Stomach (tissue), 9 donors: ENCODE data around the gene SRSF10. TPM values are rescaled to one million over a fixed set of nuclear protein-coding genes. Genes with fewer than 3 reads are reported as not detected.
A peak's percentile ranks its signal among the peaks of the same experiment; 100 is the strongest.

ENCODE experiments used
- DNase-seq, 2 donors: peaks; one replicate each; pipeline versions ENCODE4 v3.0.0 to v3.0.0-alpha.2; 2013 to 2019
- H3K27ac ChIP-seq, 5 donors: fragments of 200-600 bp in 4 of 5; sonication (generic) in 4 of 5; one replicate each; pipeline ENCODE4 v1.5.1; 2013 to 2019; ENCODE audit warnings: mild to moderate bottlenecking in 1 of 5, moderate library complexity in 1 of 5
- H3K27me3 ChIP-seq, 3 donors: fragments of 200-600 bp; sonication (generic); one replicate each; pipeline ENCODE4 v1.5.1; 2017 to 2019; ENCODE audit warnings: mixed run types in 1 of 3
- H3K36me3 ChIP-seq, 4 donors: fragments of 200-600 bp; sonication (generic); 1 replicate in 3 of 4; 2 replicates in 1 of 4; pipeline ENCODE4 v1.5.1; 2016 to 2019
- H3K4me1 ChIP-seq, 4 donors: fragments of 200-600 bp; sonication (generic); one replicate each; pipeline ENCODE4 v1.5.1; 2016 to 2019
- H3K4me3 ChIP-seq, 4 donors: fragments of 200-600 bp; sonication (generic) in 3 of 4; one replicate each; pipeline ENCODE4 v1.5.1; 2016 to 2019; ENCODE audit warnings: mild to moderate bottlenecking in 1 of 4
- H3K9me3 ChIP-seq, 4 donors: fragments of 200-600 bp; sonication (generic); one replicate each; pipeline ENCODE4 v1.5.1; 2016 to 2019
- EP300 ChIP-seq: sonication (generic); formaldehyde crosslinking; IDR thresholded peaks from one replicate; pipeline ENCODE4 v1.6.1; 2017; ENCODE audit warnings: antibody characterized with exemption
- POLR2A ChIP-seq, 4 donors: fragments of 450-650 bp; IDR thresholded peaks; one replicate each; pipeline ENCODE4 v1.6.1; 2016; ENCODE audit warnings: antibody characterized with exemption in 4 of 4, control low read depth in 2 of 4, mild to moderate bottlenecking in 1 of 4, moderate library complexity in 1 of 4
- POLR2AphosphoS5 ChIP-seq, 3 donors: sonication (generic); formaldehyde crosslinking; IDR thresholded peaks; one replicate each; pipeline ENCODE4 v1.6.1; 2016; ENCODE audit warnings: antibody characterized with exemption in 3 of 3
- WGBS, 5 donors: extraction: QIAGEN DNeasy Blood & Tissue Kit in 3 of 5; methylation state at CpG; one replicate each; pipeline versions ENCODE4 v1.1.5 to v1.1.7; 2013 to 2018; 5-methylcytosine and 5-hydroxymethylcytosine counted together
- intact Hi-C: fragments of 100-400 bp; cut with DNase I; formaldehyde crosslinking; loops from one replicate; pipeline ENCODE4 v1.15.1; 2023; ENCODE audit warnings: low total_unique reads
- polyA plus RNA-seq, 3 donors: library from polyadenylated mRNA; stranded (reverse); fragments of 200-250 nt; gene quantifications; one replicate each; pipeline ENCODE4 v1.2.3, GENCODE V29; 2013
- total RNA-seq, 5 donors: library from RNA; depleted of rRNA; stranded (reverse); fragments of >200 nt; gene quantifications; one replicate each; pipeline versions ENCODE4 v1.1.0 to v1.2.3, GENCODE V29; 2014 to 2016
- TF ChIP-seq, protein P1 (sequence below), 7 experiments: fragments of 450-650 bp in 4 of 7; fragments of 200-600 bp in 3 of 7; sonication (generic) in 3 of 7; IDR thresholded peaks; one replicate each; pipeline ENCODE4 v1.5.1; 2016 to 2019; ENCODE audit warnings: antibody characterized with exemption in 7 of 7, control low read depth in 2 of 7, mild to moderate bottlenecking in 1 of 7
- donor health status: healthy with polysubstance abuse.
- donor health status: Bipolar disorder and iron deficiency.
- donor health status: healthy.

The SRSF10 gene
- total and polyA plus RNA-seq, 8 donors, result 41.7 to 285 (median 89.6) TPM

DNA sequence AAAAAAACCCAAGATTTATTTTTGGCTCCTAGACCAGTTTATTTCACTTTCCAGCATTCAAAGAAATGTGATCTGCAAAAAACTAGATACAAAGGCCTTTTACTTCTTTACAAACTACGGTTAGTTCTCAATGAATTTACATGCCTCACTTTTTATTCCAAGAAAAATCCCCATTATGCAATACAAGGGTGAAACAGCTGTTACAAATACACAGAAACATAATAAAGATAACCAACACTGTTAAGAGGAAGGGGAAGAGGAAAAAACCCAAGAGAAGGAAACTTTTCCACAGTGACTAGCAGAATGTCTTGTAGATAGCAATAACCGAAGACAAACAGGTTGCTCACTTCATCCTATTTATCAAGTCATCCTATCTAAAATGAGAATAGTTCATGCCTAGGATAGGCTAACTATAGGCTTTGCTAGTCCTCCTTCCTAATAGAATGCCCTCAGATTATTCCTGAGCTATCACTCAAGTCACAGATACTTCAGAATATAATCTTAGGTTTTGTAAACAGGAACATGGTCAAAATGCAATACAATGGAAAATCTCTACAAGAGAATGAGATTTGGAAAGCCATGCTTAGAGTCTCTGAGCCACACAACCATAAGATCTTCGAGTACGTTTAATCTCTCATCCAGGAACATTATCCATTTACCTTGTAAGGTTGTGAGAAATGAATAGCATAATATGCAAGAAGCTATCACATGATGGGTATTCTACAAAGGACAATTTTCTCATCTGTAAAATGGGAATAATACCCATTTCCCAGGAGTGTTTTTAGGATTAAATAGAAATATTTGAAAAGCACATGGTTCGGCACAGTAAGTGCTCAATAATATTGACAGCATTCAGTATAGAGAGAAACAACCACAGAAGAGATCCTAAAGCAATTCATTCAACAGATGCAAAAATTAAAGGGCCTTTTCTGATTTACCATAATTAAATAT is 15.1 kb downstream of the SRSF10 start:
- TF ChIP-seq, protein P1, sequence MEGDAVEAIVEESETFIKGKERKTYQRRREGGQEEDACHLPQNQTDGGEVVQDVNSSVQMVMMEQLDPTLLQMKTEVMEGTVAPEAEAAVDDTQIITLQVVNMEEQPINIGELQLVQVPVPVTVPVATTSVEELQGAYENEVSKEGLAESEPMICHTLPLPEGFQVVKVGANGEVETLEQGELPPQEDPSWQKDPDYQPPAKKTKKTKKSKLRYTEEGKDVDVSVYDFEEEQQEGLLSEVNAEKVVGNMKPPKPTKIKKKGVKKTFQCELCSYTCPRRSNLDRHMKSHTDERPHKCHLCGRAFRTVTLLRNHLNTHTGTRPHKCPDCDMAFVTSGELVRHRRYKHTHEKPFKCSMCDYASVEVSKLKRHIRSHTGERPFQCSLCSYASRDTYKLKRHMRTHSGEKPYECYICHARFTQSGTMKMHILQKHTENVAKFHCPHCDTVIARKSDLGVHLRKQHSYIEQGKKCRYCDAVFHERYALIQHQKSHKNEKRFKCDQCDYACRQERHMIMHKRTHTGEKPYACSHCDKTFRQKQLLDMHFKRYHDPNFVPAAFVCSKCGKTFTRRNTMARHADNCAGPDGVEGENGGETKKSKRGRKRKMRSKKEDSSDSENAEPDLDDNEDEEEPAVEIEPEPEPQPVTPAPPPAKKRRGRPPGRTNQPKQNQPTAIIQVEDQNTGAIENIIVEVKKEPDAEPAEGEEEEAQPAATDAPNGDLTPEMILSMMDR (IDR thresholded peaks at IDR 0.05), result no peak
- TF ChIP-seq EP300 (no peak), POLR2A (IDR thresholded peaks at IDR 0.05) (no peak), POLR2AphosphoS5 (IDR thresholded peaks at IDR 0.05) (no peak)
- intact Hi-C loops, result no loop called here
- Histone ChIP-seq H3K4me3 (no peak overlapping the region), H3K27me3 (no peaks in the 10 kb centered on the region), H3K36me3 (peaks cover 14 to 68% (median 49%) of the 10 kb centered on the region in 4 donors), H3K9me3 (no peaks in the 10 kb centered on the region), H3K27ac (peak overlapping the region in 4 of 5 donors; percentile 34 to 60 (median 50)), H3K4me1 (peaks cover 27 to 55% (median 36%) of the 10 kb centered on the region in 4 donors)
- no peak for DNase-seq
- 57 to 67% (median 59%) methylated on average over 5 of the region's 5 CpGs for WGBS, 5 donors

DNA sequence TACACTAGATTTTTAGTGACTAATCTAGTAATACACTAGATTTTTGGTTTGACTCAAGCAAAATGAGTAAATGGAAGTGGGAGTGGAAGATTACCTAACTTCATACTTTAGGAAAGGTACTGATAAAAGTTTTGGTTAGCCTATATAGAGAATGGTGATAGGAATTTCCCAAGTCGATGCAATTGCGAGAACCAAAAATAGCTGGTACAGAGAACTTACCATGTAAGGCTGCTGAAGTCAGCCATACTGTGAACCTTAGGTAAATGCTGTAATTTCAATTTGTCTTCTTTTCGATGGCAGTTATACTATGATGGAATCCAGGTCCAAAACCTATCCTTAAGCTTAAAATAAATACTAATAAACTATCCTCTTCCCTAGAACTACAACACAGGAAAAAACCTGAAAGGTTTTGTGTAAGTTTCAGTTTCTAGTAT is 15.9 kb downstream of the SRSF10 start:
- TF ChIP-seq, protein P1 (IDR thresholded peaks at IDR 0.05), result no peak
- TF ChIP-seq POLR2A (IDR thresholded peaks at IDR 0.05) (no peak), EP300 (no peak), POLR2AphosphoS5 (IDR thresholded peaks at IDR 0.05) (peak in 1 of 3 donors; percentile 2)

DNA sequence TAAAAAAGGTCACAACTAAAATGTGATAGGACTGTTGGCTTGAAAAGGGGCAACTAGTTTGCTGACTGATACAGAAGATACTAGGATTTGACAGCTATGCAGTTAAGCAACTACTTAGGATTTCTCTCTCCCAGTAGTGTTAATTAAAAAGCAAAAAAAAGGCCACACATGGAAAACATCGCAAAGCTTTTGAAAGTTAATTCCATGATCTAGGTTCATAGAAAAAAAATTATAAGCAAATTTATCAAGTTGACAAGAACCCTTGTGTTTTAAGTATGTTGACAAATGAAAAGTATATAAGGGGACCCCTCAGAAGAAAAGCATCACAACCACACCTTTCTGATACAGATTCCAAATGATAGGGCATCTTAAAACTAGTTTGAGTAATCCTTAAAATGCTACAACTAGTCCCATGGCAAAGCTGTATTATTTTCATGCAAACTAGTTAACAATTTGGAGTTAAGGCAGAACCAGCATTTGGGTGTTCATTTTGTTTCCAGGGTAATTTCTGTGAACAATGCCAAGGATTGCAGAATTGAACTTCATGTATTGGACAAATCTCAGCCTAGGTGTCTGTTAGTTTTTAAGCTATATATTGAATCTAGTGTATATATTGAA is 16.4 kb downstream of the SRSF10 start:
- 70 to 85% (median 73%) methylated on average over 1 of the region's 1 CpG for WGBS, 5 donors
- TF ChIP-seq POLR2A (IDR thresholded peaks at IDR 0.05) (no peak), EP300 (no peak), POLR2AphosphoS5 (IDR thresholded peaks at IDR 0.05) (no peak)
- TF ChIP-seq, protein P1 (IDR thresholded peaks at IDR 0.05), result no peak
- H3K4me1 ChIP-seq, result peaks cover 28 to 57% (median 40%) of the 10 kb centered on the region in 4 donors
- H3K27ac ChIP-seq, result peak overlapping the region in 3 of 5 donors; percentile 44 to 60 (median 56)
- H3K4me3 ChIP-seq, result no peak overlapping the region
- DNase-seq, result no peak
- peaks cover 13 to 54% (median 39%) of the 10 kb centered on the region in 4 donors for H3K36me3 ChIP-seq
- intact Hi-C loops, result no loop called here
- no peaks in the 10 kb centered on the region for H3K27me3 ChIP-seq
- no peaks in the 10 kb centered on the region for H3K9me3 ChIP-seq

More for the DNA sequence above, 15.9 kb downstream of the SRSF10 start:
- no peak for DNase-seq
- Histone ChIP-seq H3K27ac (peak overlapping the region in 3 of 5 donors; percentile 44 to 60 (median 55)), H3K4me3 (no peak overlapping the region), H3K4me1 (peaks cover 27 to 55% (median 37%) of the 10 kb centered on the region in 4 donors), H3K27me3 (no peaks in the 10 kb centered on the region), H3K9me3 (no peaks in the 10 kb centered on the region), H3K36me3 (peaks cover 13 to 59% (median 42%) of the 10 kb centered on the region in 4 donors)
- WGBS, 5 donors, result 60 to 68% (median 64%) methylated on average over 3 of the region's 3 CpGs
- intact Hi-C loops, result no loop called here

DNA sequence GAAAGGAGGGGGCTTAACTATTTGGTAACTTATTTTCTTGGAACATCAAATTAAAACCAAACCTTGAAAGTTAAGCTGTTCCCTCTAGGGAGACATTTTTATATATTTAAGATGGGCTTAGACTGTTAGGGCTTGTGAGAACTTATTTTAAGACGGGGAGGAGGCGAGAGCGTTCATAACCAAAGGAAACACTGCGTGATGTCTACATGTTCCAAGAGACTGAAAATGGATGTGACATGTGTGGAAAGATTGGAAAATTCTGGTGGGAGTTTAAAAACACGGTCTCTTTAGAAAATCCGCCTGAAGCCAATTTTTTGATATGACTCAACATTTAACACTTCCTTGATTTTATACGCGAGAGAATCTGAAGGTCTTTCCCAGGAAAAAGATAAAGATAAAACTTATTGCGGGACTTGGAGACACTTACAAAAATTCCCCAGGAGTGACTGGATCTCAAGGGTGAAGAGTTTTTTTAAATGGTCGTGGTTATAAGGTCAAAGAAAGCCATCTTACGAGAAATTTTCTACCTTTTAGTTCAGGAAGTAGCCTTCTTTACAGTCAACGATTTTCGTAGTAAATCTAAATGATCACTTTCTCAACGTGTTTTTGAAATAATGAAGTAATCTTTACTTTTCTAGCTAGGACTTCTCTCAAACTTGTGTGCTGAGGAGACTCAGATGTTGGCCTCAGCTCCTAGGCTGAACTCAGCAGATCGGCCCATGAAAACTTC is 19.7 kb downstream of the SRSF10 start:
- peak overlapping the region; percentile 65 to 80 (median 72) for H3K4me3 ChIP-seq
- peaks cover 52 to 78% (median 70%) of the 10 kb centered on the region in 4 donors for H3K4me1 ChIP-seq
- intact Hi-C loops, result no loop called here
- H3K36me3 ChIP-seq, result peaks cover 8 to 28% (median 21%) of the 10 kb centered on the region in 4 donors
- peak overlapping the region; percentile 97 to 100 (median 99) for H3K27ac ChIP-seq
- no peak for TF ChIP-seq EP300
- TF ChIP-seq POLR2A (IDR thresholded peaks at IDR 0.05), result no peak
- H3K9me3 ChIP-seq, result no peaks in the 10 kb centered on the region
- peak in 1 of 2 donors; percentile 58 for DNase-seq
- 0% methylated on average over 15 of the region's 15 CpGs for WGBS, 5 donors
- H3K27me3 ChIP-seq, result no peaks in the 10 kb centered on the region
